Calu3 (cell line): ENCODE data around the gene TK2. TPM values are rescaled to one million over a fixed set of nuclear protein-coding genes. Genes with fewer than 3 reads are reported as not detected.
A peak's percentile ranks its signal among the peaks of the same experiment; 100 is the strongest.

Experiments
- BruUV-seq: library from RNA; stranded (reverse); fragments of 400-500 nt; replicated peaks from 2 replicates; lab custom pipeline; 2021; lab: Mats Ljungman, UMichigan
- CTCF ChIA-PET: fragments of 300-600 bp; sonication (Branson Sonifier 250); formaldehyde crosslinking; loops from one replicate; lab custom pipeline; 2022; ENCODE audit warnings: antibody characterized with exemption; lab: Charles Lee
- DNase-seq: peaks from one replicate; pipeline ENCODE4 v3.0.0; 2022
- H3K27ac Mint-ChIP-seq: one replicate; pipeline ENCODE4 v1.8.0; 2022; ENCODE audit warnings: mixed read lengths; ENCODE audit not compliant: unreplicated experiment
- H3K27me3 Mint-ChIP-seq: one replicate; pipeline ENCODE4 v1.8.0; 2022; ENCODE audit warnings: mixed read lengths; ENCODE audit not compliant: unreplicated experiment
- H3K36me3 Mint-ChIP-seq: one replicate; pipeline ENCODE4 v1.8.0; 2022; ENCODE audit warnings: mild to moderate bottlenecking, moderate library complexity, mixed read lengths; ENCODE audit not compliant: insufficient read depth, unreplicated experiment
- H3K4me1 Mint-ChIP-seq: one replicate; pipeline ENCODE4 v1.8.0; 2022; ENCODE audit warnings: mild to moderate bottlenecking, low read depth, mixed read lengths; ENCODE audit not compliant: unreplicated experiment
- H3K4me3 Mint-ChIP-seq: one replicate; pipeline ENCODE4 v1.8.0; 2022; ENCODE audit warnings: mild to moderate bottlenecking, low read depth, moderate library complexity, mixed read lengths; ENCODE audit not compliant: unreplicated experiment
- H3K9me3 Mint-ChIP-seq: one replicate; pipeline ENCODE4 v1.8.0; 2022; ENCODE audit warnings: low read depth, mixed read lengths; ENCODE audit not compliant: unreplicated experiment
- CTCF ChIP-seq: fragments of 200-600 bp; IDR thresholded peaks from one replicate; pipeline ENCODE4 v1.8.0; 2022; ENCODE audit warnings: antibody characterized with exemption; ENCODE audit not compliant: unreplicated experiment
- intact Hi-C: fragments of 100-400 bp; cut with micrococcal nuclease; formaldehyde crosslinking; loops from one replicate; pipeline ENCODE4 v1.10.0; 2022; ENCODE audit not compliant: unreplicated experiment
- total RNA-seq: library from RNA; stranded (reverse); gene quantifications from 2 replicates; pipeline ENCODE4 v1.2.3, GENCODE V29; 2022

The TK2 gene
- total RNA-seq, 1 experiment from 2014 or later = 53.2 TPM

DNA sequence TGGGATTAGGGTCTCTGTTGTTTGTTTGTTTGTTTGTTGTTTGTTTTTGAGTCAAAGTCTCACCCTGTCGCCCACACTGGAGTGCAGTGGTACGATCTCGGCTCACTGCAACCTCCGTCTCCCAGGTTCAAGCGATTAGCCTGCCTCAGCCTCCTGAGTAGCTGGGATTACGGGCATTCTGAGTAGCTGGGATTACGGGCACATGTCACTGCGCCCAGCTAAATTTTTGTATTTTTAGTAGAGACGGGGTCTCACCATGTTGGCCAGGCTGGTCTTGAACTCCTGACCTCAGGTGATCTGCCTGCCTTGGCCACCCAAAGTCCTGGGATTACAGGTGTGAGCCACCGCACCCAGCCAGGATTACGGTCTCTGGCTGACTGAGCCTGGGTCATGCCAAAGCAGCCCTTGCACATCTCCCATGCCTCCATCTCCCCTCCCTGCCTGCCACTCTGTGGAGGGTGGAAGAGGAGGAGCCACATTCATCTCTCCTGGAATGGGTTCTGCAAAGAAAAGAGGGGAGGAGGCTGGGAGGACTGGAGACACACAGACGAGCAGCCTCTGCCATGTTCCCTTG lies 63.6 kb downstream of the TK2 start:
- CTCF ChIA-PET = interaction anchor here (1.2 to 1.4 kb wide), 3 partner anchors 21 to 26 kb away, joined by 3 to 5 read pairs (median 4); no protein-coding TSS in a partner anchor
- no TSS peak for BruUV-seq
- intact Hi-C loops = no loop called here
- Mint-ChIP-seq H3K36me3 (peaks cover 15% of the 10 kb centered on the region), H3K9me3 (no peaks in the 10 kb centered on the region), H3K27me3 (no peaks in the 10 kb centered on the region), H3K27ac (no peak overlapping the region), H3K4me1 (peaks cover 43% of the 10 kb centered on the region), H3K4me3 (no peak overlapping the region)
- no peak for TF ChIP-seq CTCF
- DNase-seq = no peak

GRCh38 chr16:66485376-66485775 lies 64.5 kb downstream of the TK2 start:
- DNase-seq = no peak
- CTCF ChIA-PET = no interaction called here
- Mint-ChIP-seq H3K9me3 (no peaks in the 10 kb centered on the region), H3K4me3 (no peak overlapping the region), H3K36me3 (peaks cover 21% of the 10 kb centered on the region), H3K27ac (no peak overlapping the region), H3K27me3 (no peaks in the 10 kb centered on the region), H3K4me1 (peaks cover 37% of the 10 kb centered on the region)
- no peak for TF ChIP-seq CTCF
- no TSS peak for BruUV-seq
- intact Hi-C loops = no loop called here

DNA sequence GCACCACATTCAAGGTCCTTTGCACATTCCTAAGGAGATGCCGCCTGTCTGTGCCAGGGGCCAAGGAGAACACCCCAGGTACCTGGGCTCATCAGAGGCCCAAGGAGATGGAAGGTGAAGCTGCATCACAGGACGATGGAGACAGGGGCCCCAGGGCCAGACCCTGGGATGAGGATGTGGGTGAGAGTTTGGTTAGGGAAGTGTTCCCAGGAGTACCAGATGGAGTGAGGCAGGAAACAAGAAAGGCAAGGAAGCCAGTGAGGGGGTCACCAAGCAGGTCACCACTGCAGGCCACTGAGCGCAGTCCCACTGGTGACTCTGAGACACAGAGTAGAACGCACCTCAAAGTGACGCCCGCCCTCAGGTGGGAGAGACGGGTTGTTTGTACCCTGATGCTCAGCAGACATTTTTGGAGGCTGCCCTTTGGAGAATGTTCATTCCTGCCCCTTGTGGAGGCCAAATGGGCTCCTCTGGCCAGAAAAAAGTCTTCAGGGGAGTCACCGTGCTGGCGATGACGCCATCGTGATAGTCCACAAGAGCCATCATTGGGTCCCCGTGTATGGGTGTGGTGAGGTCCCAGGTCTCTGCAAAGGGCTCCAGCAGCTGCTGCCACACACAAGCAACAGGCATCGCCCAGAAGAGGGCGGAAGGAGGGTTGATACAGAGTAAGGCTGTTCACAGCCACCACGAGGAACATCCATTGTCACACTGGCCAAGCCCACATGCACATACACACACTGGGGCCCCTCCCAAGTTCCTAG lies 65.3 kb downstream of the TK2 start:
- BruUV-seq = no TSS peak
- intact Hi-C loops = loop anchor here (1.0 kb wide), 1 partner anchor 32 kb away; no protein-coding TSS in a partner anchor

More for the DNA sequence above, 65.3 kb downstream of the TK2 start:
- CTCF ChIA-PET = interaction anchor here (0.8 kb wide), 1 partner anchor 78 kb away, joined by 5 read pairs; no protein-coding TSS in a partner anchor
- Mint-ChIP-seq H3K27me3 (no peaks in the 10 kb centered on the region), H3K36me3 (peaks cover 21% of the 10 kb centered on the region), H3K27ac (peak overlapping the region; percentile 25), H3K9me3 (no peaks in the 10 kb centered on the region), H3K4me3 (no peak overlapping the region), H3K4me1 (peaks cover 36% of the 10 kb centered on the region)
- no peak for DNase-seq
- no peak for TF ChIP-seq CTCF
